Stimulated activated CD8-positive, alpha-beta memory T cell treated with anti-CD3 and anti-CD28 coated beads, Interleukin-2, amount 100 ng/mL, for 48 hours (primary cell): ENCODE results near the gene LEMD2.
A peak's percentile ranks its signal among the peaks of the same experiment; 100 is the strongest.

Experiments used
- DNase-seq, 2 donors: peaks; one replicate each; pipeline ENCODE4 v3.0.0-alpha.2; 2020; ENCODE audit warnings: low read depth in 2 of 2

LEMD2 gene

GRCh38 chr6:33774774-33775173 lies 14.2 kb downstream of the LEMD2 start:
- DNase-seq: no peak

GRCh38 chr6:33772902-33773472 lies 15.9 kb downstream of the LEMD2 start:
- DNase-seq: no peak

GRCh38 chr6:33772082-33772830 lies 16.7 kb downstream of the LEMD2 start:
- no peak for DNase-seq

- peak; percentile 49 to 50 for DNase-seq
Observed at GRCh38 chr6:33771146-33772081, 17.5 kb downstream of the LEMD2 start.

- no peak for DNase-seq
Observed at GRCh38 chr6:33770833-33771145, 18.1 kb downstream of the LEMD2 start.

- no peak for DNase-seq
Observed at GRCh38 chr6:33770124-33770832, 18.7 kb downstream of the LEMD2 start.

- DNase-seq: no peak
Observed at GRCh38 chr6:33769248-33769821, 19.6 kb downstream of the LEMD2 start.

GRCh38 chr6:33768644-33769120 lies 20.2 kb downstream of the LEMD2 start:
- peak; percentile 66 to 74 for DNase-seq

- DNase-seq: no peak
Observed at GRCh38 chr6:33766921-33767907, 21.7 kb downstream of the LEMD2 start.

- no peak for DNase-seq
Observed at GRCh38 chr6:33765368-33765767, 23.6 kb downstream of the LEMD2 start.

- DNase-seq: no peak
Observed at GRCh38 chr6:33764036-33764435, 24.9 kb downstream of the LEMD2 start.

GRCh38 chr6:33763483-33763882 lies 25.4 kb downstream of the LEMD2 start:
- DNase-seq: no peak

- no peak for DNase-seq
Observed at GRCh38 chr6:33762713-33763112, 26.2 kb downstream of the LEMD2 start.

- peak; percentile 28 to 40 for DNase-seq
Observed at GRCh38 chr6:33761922-33762629, 26.9 kb downstream of the LEMD2 start.

- no peak for DNase-seq
Observed at GRCh38 chr6:33761581-33761921, 27.4 kb downstream of the LEMD2 start.

GRCh38 chr6:33759887-33760629 lies 28.9 kb downstream of the LEMD2 start:
- DNase-seq: no peak

GRCh38 chr6:33758815-33759216 lies 30.1 kb downstream of the LEMD2 start:
- DNase-seq: no peak

GRCh38 chr6:33757906-33758305 lies 31.0 kb downstream of the LEMD2 start:
- DNase-seq: no peak

GRCh38 chr6:33757113-33757512 lies 31.8 kb downstream of the LEMD2 start:
- no peak for DNase-seq
